Activated CD8-positive, alpha-beta memory T cell treated with anti-CD3 and anti-CD28 coated beads for 1 hour (primary cell): ENCODE measurements around the gene LZTR1.
"Not testable (repeated sequence)": the region's sequence is repeated elsewhere in the genome, so short reads cannot be mapped to it uniquely, and the experiment has no call there.

Source experiments
- DNase-seq, 2 donors: peaks; one replicate each; pipeline ENCODE4 v3.0.0-alpha.2; 2020; ENCODE audit warnings: low read depth in 1 of 2; ENCODE audit errors: extremely low read depth in 1 of 2

The LZTR1 gene

DNA sequence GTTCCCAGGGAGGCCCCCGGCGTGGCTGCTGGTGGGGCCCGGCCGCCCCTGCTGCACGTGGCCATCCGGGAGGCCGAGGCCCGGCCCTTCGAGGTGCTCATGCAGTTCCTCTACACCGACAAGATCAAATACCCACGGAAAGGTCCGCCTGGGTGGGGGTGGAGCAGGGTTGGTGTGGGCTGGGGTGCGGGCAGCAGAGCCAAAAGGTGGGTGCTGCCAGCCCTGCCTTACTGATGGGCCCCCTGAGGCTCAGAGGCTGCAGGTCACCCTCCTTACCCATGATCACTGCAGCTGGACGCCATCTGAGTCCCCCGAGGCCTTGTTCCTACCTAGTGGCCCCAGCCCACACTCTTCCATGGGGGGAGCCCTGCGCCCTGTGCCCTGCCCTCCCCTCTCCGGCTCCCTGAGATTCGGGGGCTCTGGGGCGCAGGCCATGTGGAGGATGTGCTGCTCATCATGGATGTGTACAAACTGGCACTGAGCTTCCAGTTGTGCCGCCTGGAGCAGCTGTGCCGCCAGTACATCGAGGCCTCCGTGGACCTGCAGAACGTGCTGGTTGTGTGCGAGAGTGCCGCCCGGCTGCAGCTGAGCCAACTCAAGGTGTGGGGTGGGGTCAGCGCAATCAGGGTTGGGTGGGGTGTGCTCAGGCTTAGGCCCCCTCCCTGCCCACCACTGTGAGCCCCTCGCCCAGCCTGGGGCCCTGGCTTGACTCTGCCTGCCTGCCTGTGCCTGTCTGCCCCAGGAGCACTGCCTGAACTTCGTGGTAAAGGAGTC, 12.2 kb downstream of the LZTR1 start:
- no peak for DNase-seq

DNA sequence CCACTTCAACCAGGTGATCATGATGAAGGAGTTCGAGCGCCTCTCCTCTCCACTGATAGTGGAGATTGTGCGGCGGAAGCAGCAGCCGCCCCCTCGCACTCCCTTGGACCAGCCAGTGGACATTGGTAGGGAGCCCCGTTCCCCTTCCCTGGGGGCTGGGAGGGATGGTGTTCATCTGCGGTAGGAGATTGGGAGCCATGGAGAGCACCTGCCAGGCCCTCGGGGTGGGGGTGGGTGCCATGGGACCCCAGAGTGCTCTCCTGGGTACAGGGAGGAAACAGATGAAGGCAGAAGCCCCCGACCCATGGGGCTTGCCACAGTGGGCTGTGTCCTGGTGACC, 12.8 kb downstream of the LZTR1 start:
- DNase-seq: no peak

GRCh38 chr22:20995329-20996030, 13.4 kb downstream of the LZTR1 start:
- no peak for DNase-seq

- DNase-seq: no peak
Measured at GRCh38 chr22:20996031-20996410, 13.9 kb downstream of the LZTR1 start.

DNA sequence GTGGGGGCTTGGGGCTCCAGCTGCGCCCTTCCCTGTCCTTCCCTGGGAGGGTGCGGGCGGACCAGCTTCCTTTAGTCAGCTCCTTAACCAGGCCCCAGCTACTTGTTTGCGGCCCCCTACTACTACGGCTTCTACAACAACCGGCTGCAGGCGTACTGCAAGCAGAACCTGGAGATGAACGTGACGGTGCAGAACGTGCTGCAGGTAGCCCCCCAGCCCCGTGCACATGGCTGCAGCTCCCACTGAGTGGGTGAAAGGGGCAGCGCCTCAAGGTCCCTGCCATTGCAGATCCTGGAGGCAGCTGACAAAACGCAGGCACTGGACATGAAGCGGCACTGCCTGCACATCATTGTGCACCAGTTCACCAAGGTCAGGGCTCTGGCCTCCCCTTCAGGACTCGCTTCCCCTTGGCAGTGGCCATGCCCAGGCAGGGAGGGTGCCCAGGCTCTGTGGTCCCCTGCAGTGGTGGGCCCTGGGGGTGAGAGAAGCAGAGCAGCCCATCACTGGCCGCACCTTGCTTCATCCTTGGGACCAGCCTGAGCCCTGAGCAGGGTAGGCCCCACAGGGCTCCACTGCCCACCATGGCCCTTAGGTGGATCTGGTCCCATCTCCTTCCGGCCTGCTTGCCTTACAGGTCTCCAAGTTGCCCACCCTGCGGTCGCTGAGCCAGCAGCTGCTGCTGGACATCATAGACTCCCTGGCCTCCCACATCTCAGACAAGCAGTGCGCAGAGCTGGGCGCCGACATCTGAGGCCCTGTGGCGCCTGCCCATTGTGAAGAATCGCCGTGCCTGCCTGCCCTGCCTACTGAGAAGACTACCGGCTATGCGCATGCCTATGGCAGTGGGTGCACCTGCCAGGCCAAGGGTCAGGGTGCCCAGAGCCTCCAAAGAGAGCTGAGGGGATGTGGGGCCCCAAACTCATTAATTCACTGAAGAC, 14.8 kb downstream of the LZTR1 start:
- no peak for DNase-seq

GRCh38 chr22:20997536-20998257, 15.6 kb downstream of the LZTR1 start:
- no peak for DNase-seq

DNA sequence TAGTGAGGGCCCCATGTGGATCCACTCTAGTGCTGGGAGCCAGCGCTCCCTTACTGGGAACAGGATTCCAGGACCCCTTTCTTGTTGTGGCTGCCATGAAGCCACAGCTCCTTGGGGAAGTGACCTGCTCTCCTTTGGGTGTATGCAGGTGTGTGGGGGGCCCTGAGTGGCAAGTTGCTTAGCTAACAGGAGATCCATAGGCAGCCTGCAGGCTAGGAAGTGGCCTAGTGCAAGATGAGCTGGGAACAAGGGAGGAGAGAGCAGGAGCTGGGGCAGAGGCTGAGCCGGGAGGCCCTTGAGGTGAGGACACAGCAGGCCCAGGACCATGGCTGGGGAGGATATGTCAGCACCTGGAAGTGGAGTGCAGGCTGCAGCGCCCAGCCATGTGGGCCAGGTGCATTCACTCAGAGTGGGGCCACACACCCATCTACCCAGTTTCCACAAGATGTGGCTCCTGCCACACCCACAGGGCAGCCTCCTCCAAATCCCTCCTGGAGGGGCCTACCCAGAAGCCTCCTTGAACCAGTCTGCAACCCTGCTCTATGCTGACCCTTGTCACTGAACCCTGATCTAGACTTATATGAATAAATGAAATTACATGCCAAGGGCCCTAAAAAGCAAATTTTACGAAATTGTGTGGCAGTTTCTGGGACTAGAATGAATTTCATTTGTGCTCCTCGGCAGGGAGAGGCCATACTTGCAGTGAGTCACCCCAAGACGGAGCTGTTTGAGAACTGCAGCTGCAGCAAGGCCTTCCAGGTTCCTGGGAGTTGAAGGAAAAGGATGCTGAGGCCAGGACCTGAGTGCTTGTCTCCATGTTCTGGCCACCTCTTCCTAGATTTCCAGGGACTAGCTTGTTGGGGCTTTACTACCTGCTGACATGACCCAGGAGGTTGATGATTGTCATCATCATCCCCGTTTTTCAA, 16.6 kb downstream of the LZTR1 start:
- no peak for DNase-seq

GRCh38 chr22:20999350-21000206, 17.5 kb downstream of the LZTR1 start:
- DNase-seq: no peak

DNA sequence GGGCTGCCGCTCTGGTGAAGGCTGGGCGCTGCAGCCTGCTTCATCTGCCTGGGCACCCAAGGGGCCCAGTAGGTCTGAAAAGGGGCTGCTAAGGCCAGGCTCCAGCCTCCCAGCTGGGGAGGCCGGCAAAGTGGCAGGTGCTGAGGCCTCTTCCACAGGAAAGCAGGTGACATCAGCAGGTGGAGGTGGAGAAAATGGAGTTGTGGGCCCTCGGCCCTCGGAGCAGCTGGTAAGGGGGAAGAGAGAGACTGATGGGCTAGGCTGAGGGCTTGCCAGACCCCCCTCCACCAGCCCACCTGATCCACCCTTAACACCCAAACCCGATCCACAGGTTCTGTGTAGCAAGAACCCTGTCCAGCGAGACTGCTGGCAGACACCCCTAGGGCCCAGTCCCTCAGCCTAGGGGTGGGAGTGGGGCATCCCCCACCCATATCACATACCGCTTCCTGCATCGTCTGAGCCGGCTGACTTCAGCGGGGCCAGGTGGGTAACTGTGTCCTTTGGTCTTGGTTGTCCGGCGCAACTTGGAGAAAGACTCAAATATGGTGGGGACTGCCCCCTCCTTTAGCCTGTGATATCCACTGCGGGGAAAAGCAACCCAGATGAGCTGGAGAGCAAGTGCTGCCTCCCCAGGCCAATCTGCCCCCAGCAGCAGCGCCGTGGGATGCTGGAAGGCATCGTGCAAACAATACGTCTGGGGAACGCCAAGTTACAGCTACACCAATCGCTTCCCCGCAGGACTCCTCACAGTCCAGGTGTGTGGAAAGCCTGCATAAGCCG, 18.3 kb downstream of the LZTR1 start:
- no peak for DNase-seq

- no peak for DNase-seq
Measured at GRCh38 chr22:21000987-21001600, 19.0 kb downstream of the LZTR1 start.

DNA sequence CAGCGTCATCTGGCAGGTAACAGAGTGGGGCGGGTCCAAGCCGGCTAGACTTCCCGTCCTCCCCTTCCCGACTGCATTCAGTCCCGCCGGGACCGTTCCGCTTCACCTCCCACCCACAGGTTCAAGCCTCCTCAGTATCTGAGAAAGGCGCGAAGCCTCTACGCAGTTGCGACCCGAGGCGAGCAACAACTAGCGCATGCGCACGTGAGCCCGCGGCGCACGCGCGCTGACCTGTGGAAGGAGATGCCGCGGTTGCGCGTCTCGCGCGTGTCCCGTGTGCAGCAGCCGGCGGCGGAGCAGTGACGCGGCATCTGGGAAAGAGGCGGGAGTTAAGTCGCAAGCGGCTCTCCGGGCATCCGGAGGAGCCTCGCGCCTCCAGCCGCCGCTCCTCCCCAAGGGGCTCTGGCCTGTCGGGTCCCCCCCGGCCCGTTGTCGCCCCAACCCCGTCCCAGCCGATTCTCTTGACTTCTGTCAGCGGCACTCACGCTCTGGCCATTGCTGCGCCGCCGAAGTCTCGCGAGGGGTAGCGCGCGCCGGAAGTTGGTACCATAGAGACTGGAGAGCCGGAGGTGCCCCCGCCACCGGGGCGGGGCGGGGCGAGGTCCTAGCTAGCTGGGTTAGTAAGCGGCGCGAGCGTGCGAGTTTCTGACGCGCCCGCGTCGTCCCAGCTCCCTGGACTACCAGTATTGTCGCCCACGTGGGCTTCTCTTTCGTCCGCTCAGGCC, 19.7 kb downstream of the LZTR1 start, which contains the start of gene THAP7:
Gene THAP7, minus strand, starts transcription at position 518 of the 725 bp plus-strand sequence. Its CDS starts 207 bp downstream, at position 311.
- peak; percentile 90 to 97 for DNase-seq

DNA sequence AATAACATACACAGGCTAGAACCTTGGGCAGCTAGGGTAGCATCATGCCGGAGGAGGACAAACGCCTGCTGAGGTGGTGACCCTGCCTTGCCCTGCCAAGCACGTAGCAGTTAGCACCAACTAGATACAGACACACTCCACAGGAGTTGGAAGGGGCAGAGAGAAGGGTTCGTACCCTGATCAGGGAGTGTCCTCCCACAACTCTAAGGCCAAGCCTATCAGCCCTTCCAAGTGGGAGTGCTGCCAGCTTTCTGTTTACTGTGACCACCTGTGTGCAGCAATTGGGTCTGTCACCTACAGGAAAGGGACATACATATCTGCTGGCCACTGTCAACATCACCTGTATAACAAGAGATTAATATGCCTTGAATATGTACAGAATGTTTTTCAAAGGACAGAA, 21.7 kb downstream of the LZTR1 start:
- no peak for DNase-seq

DNA sequence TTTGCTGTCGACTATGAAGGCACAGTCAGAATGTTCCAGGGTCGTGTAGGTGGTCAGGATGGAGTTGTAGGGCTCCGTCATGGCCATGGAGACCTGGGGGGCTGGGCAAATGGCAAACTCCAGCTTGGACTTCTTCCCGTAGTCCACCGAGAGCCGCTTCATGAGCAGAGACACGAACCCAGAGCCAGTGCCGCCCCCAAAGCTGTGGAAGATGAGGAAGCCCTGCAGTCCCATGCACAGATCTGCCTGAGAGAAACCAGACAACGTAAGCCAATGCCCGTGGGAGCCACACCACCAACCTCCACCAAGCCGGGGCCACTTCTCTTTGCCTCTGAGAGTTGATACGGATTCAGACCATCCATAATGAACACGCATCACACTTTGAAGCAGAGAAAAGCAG, 27.1 kb downstream of the LZTR1 start:
- DNase-seq: not testable (repeated sequence)

GRCh38 chr22:21009638-21010425, 27.7 kb downstream of the LZTR1 start:
- DNase-seq: no peak

DNA sequence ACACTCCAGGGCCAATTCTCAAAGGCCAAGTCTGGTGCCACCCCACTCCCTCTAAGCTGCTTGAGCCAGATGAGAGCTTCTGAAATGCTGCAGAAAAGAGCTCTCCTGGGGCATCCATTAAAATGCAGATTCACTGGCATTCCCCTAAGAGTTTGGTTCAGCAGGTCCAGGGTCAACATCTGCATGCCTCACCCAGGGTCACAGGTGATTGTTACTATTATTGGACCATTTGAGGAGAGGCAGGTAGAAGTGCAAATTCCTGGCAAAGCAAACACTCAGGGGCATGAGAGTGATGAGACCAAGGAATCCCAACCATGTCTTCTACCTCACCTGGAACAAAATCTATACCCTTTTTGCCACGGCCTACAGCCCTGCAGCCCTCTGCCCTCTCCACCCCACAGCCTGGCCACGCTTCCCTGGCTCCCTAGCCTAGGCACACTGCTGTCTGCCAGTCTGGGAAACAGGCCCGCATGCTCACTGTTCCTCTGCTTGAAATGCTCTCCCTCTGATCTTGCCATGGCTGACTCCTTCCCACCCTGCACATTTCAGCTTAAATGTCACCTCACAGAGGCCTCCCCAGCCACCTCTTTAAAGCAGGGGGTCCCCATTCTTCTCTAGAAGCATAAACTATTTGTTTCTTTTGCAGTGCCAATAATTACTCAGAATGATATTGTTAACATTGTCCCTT, 28.5 kb downstream of the LZTR1 start:
- no peak for DNase-seq
